Measurements from ENCODE around the gene LCN2. TPM values are rescaled to one million over a fixed set of nuclear protein-coding genes. Genes with fewer than 3 reads are reported as not detected.

LCN2 gene
- total and polyA plus RNA-seq, 7 experiments from 2014 or later: not detected

DNA sequence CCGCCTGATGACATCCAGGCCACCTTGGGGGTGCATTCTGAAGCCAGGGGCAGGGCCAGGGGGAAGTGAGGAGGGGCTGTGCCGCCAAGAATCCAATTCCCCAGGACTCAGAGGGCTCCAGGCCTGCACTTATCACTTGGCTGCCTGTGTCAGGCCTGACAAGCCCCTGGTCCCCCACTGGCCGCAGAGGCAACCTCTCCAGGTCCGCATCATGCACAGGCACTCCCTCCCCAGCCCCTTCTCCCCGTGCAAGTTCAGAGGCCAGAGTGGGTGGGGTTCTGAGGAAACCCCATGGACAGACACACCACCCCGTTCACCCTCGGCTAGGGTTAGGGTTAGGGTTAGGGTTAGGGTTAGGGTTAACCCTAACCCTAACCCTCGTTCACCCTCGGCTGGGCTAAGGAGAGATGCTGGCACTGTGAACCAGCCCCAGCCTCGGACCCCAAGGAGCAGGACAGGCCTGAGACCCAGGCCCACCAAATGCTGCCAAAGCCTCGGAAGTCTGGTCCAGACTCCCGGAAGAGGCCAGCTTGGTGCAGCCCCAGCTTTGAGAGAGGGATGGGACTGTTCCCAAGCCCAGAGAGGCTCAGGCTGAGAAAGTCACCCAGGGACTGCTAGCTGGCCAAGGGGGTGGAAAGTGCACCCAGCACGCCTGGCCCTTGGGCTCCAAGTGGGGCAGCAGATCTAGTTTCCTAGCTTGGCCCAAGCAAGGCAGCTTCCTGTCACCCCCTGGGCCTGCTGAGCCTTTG is 4.9 kb downstream of the LCN2 start:
- ChIA-PET CTCF (no interaction called here), POLR2A (no interaction called here)
- peaks cover 0 to 2% (median 0%) of the 10 kb centered on the region in 11 donors for H3K9me3 Mint-ChIP-seq
- Histone ChIP-seq H3K9me3 (ENCODE audit: control insufficient read depth in 2 of 3, low read length in 3 of 3) (no peaks in the 10 kb centered on the region), H3K27me3 (ENCODE audit: control insufficient read depth in 2 of 2, insufficient read depth in 2 of 2, low read length in 2 of 2) (no peaks in the 10 kb centered on the region), H3K4me3 (ENCODE audit: low read length) (no peak overlapping the region), H3K4me1 (ENCODE audit: control insufficient read depth in 2 of 2, insufficient read depth in 2 of 2, low read length in 2 of 2) (peaks cover 0 to under 1% of the 10 kb centered on the region in 2 donors), H3K27ac (ENCODE audit: low read depth, low read length) (no peak overlapping the region), H3K36me3 (ENCODE audit: control insufficient read depth in 2 of 3, insufficient read depth in 3 of 3, low read length in 3 of 3) (no peaks in the 10 kb centered on the region)
- H3K4me1 Mint-ChIP-seq: peaks cover under 1 to 7% (median under 1%) of the 10 kb centered on the region in 7 donors
- ATAC-seq: no peak
- intact Hi-C loops (cut with micrococcal nuclease): no loop called here
- H3K27me3 Mint-ChIP-seq: peaks cover 0 to 4% (median 0%) of the 10 kb centered on the region in 5 donors
- no peak for DNase-seq
- no peak overlapping the region for H3K27ac Mint-ChIP-seq
- H3K36me3 Mint-ChIP-seq: no peaks in the 10 kb centered on the region
- H3K4me3 Mint-ChIP-seq: no peak overlapping the region

- H3K27me3 Mint-ChIP-seq: peaks cover 0 to 1% (median 0%) of the 10 kb centered on the region in 5 donors
- Histone ChIP-seq H3K4me3 (ENCODE audit: low read length) (no peak overlapping the region), H3K9me3 (ENCODE audit: control insufficient read depth in 2 of 3, low read length in 3 of 3) (no peaks in the 10 kb centered on the region), H3K36me3 (ENCODE audit: control insufficient read depth in 2 of 3, insufficient read depth in 3 of 3, low read length in 3 of 3) (no peaks in the 10 kb centered on the region), H3K27ac (ENCODE audit: low read depth, low read length) (no peak overlapping the region), H3K4me1 (ENCODE audit: control insufficient read depth in 2 of 2, insufficient read depth in 2 of 2, low read length in 2 of 2) (peaks cover 5 to 6% of the 10 kb centered on the region in 2 donors), H3K27me3 (ENCODE audit: control insufficient read depth in 2 of 2, insufficient read depth in 2 of 2, low read length in 2 of 2) (no peaks in the 10 kb centered on the region)
- DNase-seq (no peak), ATAC-seq (no peak)
- H3K4me1 Mint-ChIP-seq: peaks cover 2 to 10% (median 6%) of the 10 kb centered on the region in 7 donors
- peaks cover 0 to 2% (median 0%) of the 10 kb centered on the region in 11 donors for H3K9me3 Mint-ChIP-seq
- no peaks in the 10 kb centered on the region for H3K36me3 Mint-ChIP-seq
- H3K27ac Mint-ChIP-seq: peak overlapping the region in 5 of 9 donors; percentile 19 to 55 (median 25)
- CTCF ChIA-PET: no interaction called here
- intact Hi-C loops (cut with micrococcal nuclease): loop anchor here in 1 of 2 donors (5.0 kb wide), 1 partner anchor 39 kb away; no protein-coding TSS in a partner anchor
- POLR2A ChIA-PET: interaction anchor here (4.1 kb wide), 1 partner anchor 28 kb away, joined by 27 read pairs; the partner anchor contains the start of gene PTGES2
- H3K4me3 Mint-ChIP-seq: no peak overlapping the region
Measured at GRCh38 chr9:128155736-128156500, 6.7 kb downstream of the LCN2 start.

DNA sequence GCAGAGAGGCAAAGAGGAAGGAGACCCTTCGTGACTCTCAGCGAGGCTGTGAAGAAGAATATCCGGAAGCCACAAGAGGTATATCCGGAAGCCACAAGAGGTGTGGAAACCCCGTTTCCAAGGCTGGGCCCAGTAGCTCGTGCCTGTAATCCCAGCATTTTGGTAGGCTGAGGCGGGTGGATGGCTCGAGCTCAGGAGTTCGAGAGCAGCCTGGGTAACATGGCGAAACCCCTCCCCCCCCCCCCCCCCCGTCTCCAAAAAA is 10.2 kb downstream of the LCN2 start:
- Mint-ChIP-seq H3K4me1 (peaks cover 0 to 28% (median 21%) of the 10 kb centered on the region in 7 donors), H3K36me3 (peaks cover 0 to 9% (median 6%) of the 10 kb centered on the region in 5 donors), H3K27me3 (no peaks in the 10 kb centered on the region), H3K4me3 (peak overlapping the region; percentile 76 to 90 (median 82)), H3K27ac (peak overlapping the region; percentile 84 to 95 (median 93)), H3K9me3 (no peaks in the 10 kb centered on the region)
- peak; percentile 54 for ATAC-seq
- peak overlapping the region; percentile 78 for H3K4me3 ChIP-seq (ENCODE audit: low read length)
- DNase-seq: peak in 8 of 9 donors; percentile 36 to 78 (median 62)
- intact Hi-C loops (cut with micrococcal nuclease): loop anchor here in 1 of 2 donors (5.0 kb wide), 1 partner anchor 42 kb away; no protein-coding TSS in a partner anchor
- H3K27me3 ChIP-seq (ENCODE audit: control insufficient read depth in 2 of 2, insufficient read depth in 2 of 2, low read length in 2 of 2): no peaks in the 10 kb centered on the region
- no peaks in the 10 kb centered on the region for H3K9me3 ChIP-seq (ENCODE audit: control insufficient read depth in 2 of 3, low read length in 3 of 3)
- ChIA-PET CTCF (interaction anchor here (0.7 kb wide), 1 partner anchor 36 kb away, joined by 3 read pairs; no protein-coding TSS in a partner anchor), POLR2A (interaction anchor here (0.7 to 4.1 kb wide), 12 partner anchors 17 to 394 kb away, joined by 3 to 27 read pairs (median 4); partner anchors contain the start of genes CIZ1, GOLGA2, PTGES2 and SWI5)
- peaks cover 11 to 12% of the 10 kb centered on the region in 2 donors for H3K4me1 ChIP-seq (ENCODE audit: control insufficient read depth in 2 of 2, insufficient read depth in 2 of 2, low read length in 2 of 2)
- H3K27ac ChIP-seq (ENCODE audit: low read depth, low read length): peak overlapping the region; percentile 78
- peaks cover 0 to 18% (median 0%) of the 10 kb centered on the region in 3 experiments for H3K36me3 ChIP-seq (ENCODE audit: control insufficient read depth in 2 of 3, insufficient read depth in 3 of 3, low read length in 3 of 3)

- Mint-ChIP-seq H3K36me3 (peaks cover 0 to 11% (median 6%) of the 10 kb centered on the region in 5 donors), H3K27me3 (no peaks in the 10 kb centered on the region), H3K27ac (peak within 1 kb of the TSS; percentile 84 to 95 (median 93)), H3K4me1 (peaks cover 0 to 28% (median 21%) of the 10 kb centered on the region in 7 donors), H3K4me3 (peak within 1 kb of the TSS; percentile 79 to 90 (median 82)), H3K9me3 (no peaks in the 10 kb centered on the region)
- ATAC-seq: peak; percentile 94
- H3K9me3 ChIP-seq (ENCODE audit: control insufficient read depth in 2 of 3, low read length in 3 of 3): no peaks in the 10 kb centered on the region
- POLR2A ChIA-PET: interaction anchor here (0.7 to 4.1 kb wide), 13 partner anchors 17 to 393 kb away, joined by 3 to 27 read pairs (median 4); partner anchors contain the start of genes CIZ1, GOLGA2, PTGES2 and SWI5
- CTCF ChIA-PET: interaction anchor here (0.7 to 0.8 kb wide), 2 partner anchors 31 to 35 kb away, joined by 3 read pairs; no protein-coding TSS in a partner anchor
- H3K27ac ChIP-seq (ENCODE audit: low read depth, low read length): peak within 1 kb of the TSS; percentile 78
- peaks cover 0 to 23% (median 0%) of the 10 kb centered on the region in 3 experiments for H3K36me3 ChIP-seq (ENCODE audit: control insufficient read depth in 2 of 3, insufficient read depth in 3 of 3, low read length in 3 of 3)
- peak within 1 kb of the TSS; percentile 97 for H3K4me3 ChIP-seq (ENCODE audit: low read length)
- peaks cover 11 to 12% of the 10 kb centered on the region in 2 donors for H3K4me1 ChIP-seq (ENCODE audit: control insufficient read depth in 2 of 2, insufficient read depth in 2 of 2, low read length in 2 of 2)
- intact Hi-C loops (cut with micrococcal nuclease): loop anchor here (1.0 to 5.0 kb wide), 13 partner anchors 31 to 709 kb away; partner anchors contain the start of genes CIZ1 (in 2 of the 2), DNM1 (in 2 of the 2), COQ4 (in 1 of the 2) and GOLGA2 (in 1 of the 2)
- H3K27me3 ChIP-seq (ENCODE audit: control insufficient read depth in 2 of 2, insufficient read depth in 2 of 2, low read length in 2 of 2): no peaks in the 10 kb centered on the region
- DNase-seq: peak; percentile 78 to 94 (median 87)
Measured at GRCh38 chr9:128159784-128160602, 10.7 kb downstream of the LCN2 start, which contains the start of gene BBLN. Gene BBLN (plus strand): TSS chr9:128160265. CDS start chr9:128160408, 143 bp downstream.

GRCh38 chr9:128160603-128160987 is 11.3 kb downstream of the LCN2 start:
- Histone ChIP-seq H3K36me3 (ENCODE audit: control insufficient read depth in 2 of 3, insufficient read depth in 3 of 3, low read length in 3 of 3) (peaks cover 0 to 23% (median 0%) of the 10 kb centered on the region in 3 experiments), H3K27ac (ENCODE audit: low read depth, low read length) (peak overlapping the region; percentile 78), H3K4me1 (ENCODE audit: control insufficient read depth in 2 of 2, insufficient read depth in 2 of 2, low read length in 2 of 2) (peaks cover 11 to 12% of the 10 kb centered on the region in 2 donors), H3K27me3 (ENCODE audit: control insufficient read depth in 2 of 2, insufficient read depth in 2 of 2, low read length in 2 of 2) (no peaks in the 10 kb centered on the region), H3K4me3 (ENCODE audit: low read length) (peak overlapping the region; percentile 97), H3K9me3 (ENCODE audit: control insufficient read depth in 2 of 3, low read length in 3 of 3) (no peaks in the 10 kb centered on the region)
- H3K9me3 Mint-ChIP-seq: no peaks in the 10 kb centered on the region
- H3K36me3 Mint-ChIP-seq: peaks cover 0 to 11% (median 6%) of the 10 kb centered on the region in 5 donors
- ChIA-PET CTCF (interaction anchor here (0.8 kb wide), 1 partner anchor 32 kb away, joined by 3 read pairs; no protein-coding TSS in a partner anchor), POLR2A (interaction anchor here (1.0 to 2.0 kb wide), 8 partner anchors 30 to 393 kb away, joined by 3 to 9 read pairs (median 4); partner anchors contain the start of genes CIZ1, GOLGA2 and SWI5)
- DNase-seq (peak in 7 of 9 donors; percentile 16 to 68 (median 26)), ATAC-seq (no peak)
- intact Hi-C loops (cut with micrococcal nuclease): loop anchor here (1.0 to 2.0 kb wide), 12 partner anchors 31 to 710 kb away; partner anchors contain the start of genes CIZ1 (in 2 of the 2), DNM1 (in 2 of the 2), COQ4 (in 1 of the 2) and GOLGA2 (in 1 of the 2)
- no peaks in the 10 kb centered on the region for H3K27me3 Mint-ChIP-seq
- peak overlapping the region; percentile 79 to 90 (median 82) for H3K4me3 Mint-ChIP-seq
- peaks cover 0 to 28% (median 21%) of the 10 kb centered on the region in 7 donors for H3K4me1 Mint-ChIP-seq
- peak overlapping the region in 7 of 9 donors; percentile 51 to 93 (median 74) for H3K27ac Mint-ChIP-seq

Data from naive thymus-derived CD4-positive, alpha-beta T cell (primary cell).